Transverse colon (tissue), 4 donors: Measurements from ENCODE around the gene MAFF. TPM values are rescaled to one million over a fixed set of nuclear protein-coding genes. Genes with fewer than 3 reads are reported as not detected.

Experiments
- DNase-seq: peaks from one replicate; pipeline ENCODE4 v3.0.0-alpha.2; 2019
- H3K27ac ChIP-seq, 4 donors: fragments of 200-600 bp; sonication (generic); 2 replicates each; pipeline ENCODE4 v1.5.1; 2016 to 2018; ENCODE audit warnings: inconsistent platforms in 4 of 4
- H3K27me3 ChIP-seq: fragments of 200-600 bp; sonication (generic); 2 replicates; pipeline ENCODE4 v1.5.1; 2017; ENCODE audit warnings: inconsistent platforms
- H3K36me3 ChIP-seq, 4 donors: fragments of 200-600 bp; sonication (generic); 2 replicates each; pipeline ENCODE4 v1.5.1; 2017 to 2019; ENCODE audit warnings: inconsistent platforms in 4 of 4
- H3K4me1 ChIP-seq, 4 donors: fragments of 200-600 bp; sonication (generic); 2 replicates each; pipeline ENCODE4 v1.5.1; 2017 to 2020; ENCODE audit warnings: inconsistent platforms in 4 of 4
- H3K4me3 ChIP-seq, 4 donors: fragments of 200-600 bp; sonication (generic); 1 replicate in 1 of 4; 2 replicates in 3 of 4; pipeline versions ENCODE4 v1.5.1 to v1.6.1; 2017 to 2019; ENCODE audit warnings: inconsistent platforms in 4 of 4
- H3K9me3 ChIP-seq, 2 donors: fragments of 200-600 bp; sonication (generic); 2 replicates each; pipeline ENCODE4 v1.5.1; 2017 to 2019; ENCODE audit warnings: inconsistent platforms in 2 of 2
- EP300 ChIP-seq: sonication (generic); formaldehyde crosslinking; IDR thresholded peaks from one replicate; pipeline ENCODE4 v1.6.1; 2017; ENCODE audit warnings: antibody characterized with exemption, low read depth
- POLR2A ChIP-seq: fragments of 450-650 bp; IDR thresholded peaks from one replicate; pipeline ENCODE4 v1.6.1; 2016; ENCODE audit warnings: antibody characterized with exemption, mild to moderate bottlenecking, moderate library complexity
- POLR2AphosphoS5 ChIP-seq, 3 donors: sonication (generic); formaldehyde crosslinking; IDR thresholded peaks; one replicate each; pipeline ENCODE4 v1.6.1; 2016; ENCODE audit warnings: antibody characterized with exemption in 3 of 3
- WGBS, 2 donors: methylation state at CpG; one replicate each; pipeline ENCODE4 v1.1.5; 2018; ENCODE audit warnings: low coverage in 1 of 2; 5-methylcytosine and 5-hydroxymethylcytosine counted together
- in situ Hi-C, 4 donors: fragments of 200-750 bp; cut with MboI; loops; one replicate each; pipeline versions ENCODE4 v1.15.0 to v1.15.1; 2017; ENCODE audit warnings: low sequenced_read_pairs in 3 of 4, low pct_ligation_motif_present in 1 of 4, low pct_unique_long_range_greater_than_20kb in 1 of 4
- intact Hi-C: fragments of 100-400 bp; cut with DNase I; formaldehyde crosslinking; loops from one replicate; pipeline ENCODE4 v1.15.1; 2023; ENCODE audit warnings: low total_unique reads
- total RNA-seq, 4 donors: library from RNA; depleted of rRNA; stranded (reverse); fragments of >200 nt; gene quantifications; one replicate each; pipeline ENCODE4 v1.1.0, GENCODE V29; 2016
- TF ChIP-seq, protein P1 (sequence below), 5 experiments: fragments of 200-600 bp in 3 of 5; fragments of 450-650 bp in 2 of 5; sonication (generic) in 3 of 5; IDR thresholded peaks; 1 replicate in 2 of 5; 2 replicates in 3 of 5; pipeline ENCODE4 v1.5.1; 2016 to 2017; ENCODE audit warnings: antibody characterized with exemption in 5 of 5, inconsistent platforms in 3 of 5, mild to moderate bottlenecking in 2 of 5, moderate library complexity in 1 of 5

MAFF gene
- total RNA-seq, 4 donors from 2014 or later: 3.8 to 30.3 (median 22.0) TPM

DNA sequence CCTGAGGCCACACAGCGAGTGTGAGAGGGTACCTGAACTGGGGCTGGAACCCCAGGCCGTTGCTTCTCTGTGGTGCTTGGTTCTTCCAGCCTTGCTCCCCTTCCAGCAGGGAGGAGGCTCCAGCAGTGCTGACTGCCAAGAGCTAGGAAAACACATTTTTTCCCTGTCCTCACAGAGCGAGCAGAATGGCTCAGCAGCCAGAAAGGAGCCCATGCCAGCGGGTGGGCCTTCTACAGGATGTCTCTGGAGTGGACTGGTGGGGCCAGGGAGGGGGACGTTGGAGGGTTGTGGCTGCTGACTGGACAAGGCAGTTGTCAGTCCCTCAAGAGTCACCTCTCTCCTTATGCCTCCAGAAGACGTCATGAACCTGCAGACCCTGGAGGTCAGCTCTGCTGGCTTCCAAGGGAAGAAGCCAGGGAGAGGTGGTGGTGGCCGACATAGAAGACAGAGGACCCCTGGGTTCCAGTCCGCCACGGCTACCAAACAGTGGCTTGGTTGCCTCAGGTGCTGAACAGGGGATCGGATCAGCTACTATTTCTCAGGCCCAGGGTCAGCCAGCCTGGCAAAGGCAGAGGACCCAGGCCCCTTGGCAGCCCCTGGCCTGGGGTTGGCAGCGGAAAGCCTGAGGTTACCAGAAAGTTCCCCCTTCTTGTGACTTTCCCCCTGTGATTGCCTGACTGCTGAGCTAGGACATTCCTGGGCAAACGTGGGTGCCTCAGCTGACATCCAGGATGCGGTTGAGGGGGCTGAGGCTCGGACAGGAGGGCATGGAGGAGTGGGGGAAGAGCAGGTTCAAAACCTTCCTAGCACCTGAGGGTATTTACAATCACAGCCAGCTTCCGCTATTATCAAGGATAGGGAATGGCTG, 3.7 kb downstream of the MAFF start:
- DNase-seq: peak; percentile 66
- Histone ChIP-seq H3K9me3 (no peaks in the 10 kb centered on the region), H3K4me1 (peaks cover 10 to 39% (median 25%) of the 10 kb centered on the region in 4 donors), H3K27ac (peak overlapping the region; percentile 96 to 100 (median 99)), H3K4me3 (no peak overlapping the region), H3K27me3 (no peaks in the 10 kb centered on the region), H3K36me3 (no peaks in the 10 kb centered on the region)
- in situ Hi-C loops: no loop called here
- TF ChIP-seq, protein P1, sequence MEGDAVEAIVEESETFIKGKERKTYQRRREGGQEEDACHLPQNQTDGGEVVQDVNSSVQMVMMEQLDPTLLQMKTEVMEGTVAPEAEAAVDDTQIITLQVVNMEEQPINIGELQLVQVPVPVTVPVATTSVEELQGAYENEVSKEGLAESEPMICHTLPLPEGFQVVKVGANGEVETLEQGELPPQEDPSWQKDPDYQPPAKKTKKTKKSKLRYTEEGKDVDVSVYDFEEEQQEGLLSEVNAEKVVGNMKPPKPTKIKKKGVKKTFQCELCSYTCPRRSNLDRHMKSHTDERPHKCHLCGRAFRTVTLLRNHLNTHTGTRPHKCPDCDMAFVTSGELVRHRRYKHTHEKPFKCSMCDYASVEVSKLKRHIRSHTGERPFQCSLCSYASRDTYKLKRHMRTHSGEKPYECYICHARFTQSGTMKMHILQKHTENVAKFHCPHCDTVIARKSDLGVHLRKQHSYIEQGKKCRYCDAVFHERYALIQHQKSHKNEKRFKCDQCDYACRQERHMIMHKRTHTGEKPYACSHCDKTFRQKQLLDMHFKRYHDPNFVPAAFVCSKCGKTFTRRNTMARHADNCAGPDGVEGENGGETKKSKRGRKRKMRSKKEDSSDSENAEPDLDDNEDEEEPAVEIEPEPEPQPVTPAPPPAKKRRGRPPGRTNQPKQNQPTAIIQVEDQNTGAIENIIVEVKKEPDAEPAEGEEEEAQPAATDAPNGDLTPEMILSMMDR (IDR thresholded peaks at IDR 0.05): no peak
- TF ChIP-seq POLR2AphosphoS5 (IDR thresholded peaks at IDR 0.05): peak in 2 of 3 donors; percentile 31 to 37
- no peak for TF ChIP-seq POLR2A
- TF ChIP-seq EP300: no peak
- WGBS, 2 donors: 75% methylated on average over 15 of the region's 15 CpGs; no CpG with 5 or more reads in 1 of the 2 donors
- intact Hi-C loops: loop anchor here (10.0 kb wide), 1 partner anchor 69 kb away; the partner anchor contains the start of gene TMEM184B

DNA sequence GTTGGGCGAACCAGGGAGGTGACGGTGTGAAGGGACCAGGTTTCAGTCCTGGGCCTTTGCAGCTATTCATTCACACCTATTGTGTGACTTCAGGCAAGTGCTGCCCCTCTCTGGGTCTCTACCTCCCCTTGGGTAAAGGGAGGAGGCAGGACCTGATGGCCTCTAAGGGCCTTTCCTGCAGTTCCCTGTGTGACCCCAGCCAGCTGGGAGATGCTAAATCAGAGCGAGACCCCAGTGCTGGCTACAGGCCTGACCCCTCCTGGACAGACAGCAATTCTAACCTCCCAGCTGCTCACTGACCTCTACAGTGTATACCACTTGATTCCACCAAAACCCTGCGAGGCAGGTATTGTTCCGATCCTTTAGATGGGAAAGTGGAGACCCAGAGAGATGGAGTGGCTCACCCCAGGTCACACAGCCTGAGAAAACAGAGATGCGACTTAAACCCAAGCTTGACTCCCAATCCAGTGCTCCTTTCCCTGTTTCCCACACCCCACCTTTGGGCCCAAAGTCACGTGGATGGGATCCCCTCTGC, 6.2 kb downstream of the MAFF start:
- H3K27me3 ChIP-seq: no peaks in the 10 kb centered on the region
- intact Hi-C loops: loop anchor here (10.0 kb wide), 1 partner anchor 67 kb away; the partner anchor contains the start of gene TMEM184B
- H3K36me3 ChIP-seq: no peaks in the 10 kb centered on the region
- TF ChIP-seq EP300 (no peak), POLR2AphosphoS5 (IDR thresholded peaks at IDR 0.05) (no peak), POLR2A (no peak)
- TF ChIP-seq, protein P1 (IDR thresholded peaks at IDR 0.05): no peak
- H3K27ac ChIP-seq: no peak overlapping the region
- no peak for DNase-seq
- H3K4me3 ChIP-seq: no peak overlapping the region
- peaks cover 10 to 28% (median 20%) of the 10 kb centered on the region in 4 donors for H3K4me1 ChIP-seq
- no peaks in the 10 kb centered on the region for H3K9me3 ChIP-seq
- in situ Hi-C loops: no loop called here
- 89 to 95% methylated on average over 3 to 7 of the region's 7 CpGs for WGBS, 2 donors

DNA sequence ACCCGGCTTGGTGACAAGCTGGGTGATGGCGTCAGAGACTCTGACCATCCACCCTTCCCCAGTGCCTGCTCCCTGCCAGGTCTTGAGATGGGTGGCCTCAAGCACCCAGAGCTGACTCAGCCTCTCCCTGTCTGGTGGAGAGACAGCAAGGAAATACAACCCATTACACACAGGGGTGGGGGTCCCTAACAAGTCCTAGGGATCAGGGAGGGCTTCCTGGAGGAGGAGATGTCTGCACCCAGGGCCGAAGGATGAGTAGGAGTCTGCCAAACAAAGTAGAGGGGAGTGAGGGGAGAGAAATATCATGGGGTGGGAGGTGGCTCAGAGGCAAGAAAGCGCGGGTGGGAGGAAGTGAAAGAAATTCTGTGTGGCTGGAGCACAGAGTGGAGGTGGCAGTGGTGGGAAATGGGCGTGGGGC, 6.8 kb downstream of the MAFF start:
- H3K27ac ChIP-seq: no peak overlapping the region
- no peak for DNase-seq
- H3K4me1 ChIP-seq: peaks cover 11 to 22% (median 16%) of the 10 kb centered on the region in 4 donors
- intact Hi-C loops (loop anchor here (10.0 kb wide), 1 partner anchor 66 kb away; the partner anchor contains the start of gene TMEM184B), in situ Hi-C loops (no loop called here)
- no peak overlapping the region for H3K4me3 ChIP-seq
- H3K9me3 ChIP-seq: no peaks in the 10 kb centered on the region
- 60 to 72% methylated on average over 2 to 6 of the region's 6 CpGs for WGBS, 2 donors
- TF ChIP-seq EP300: no peak
- TF ChIP-seq, protein P1 (IDR thresholded peaks at IDR 0.05): no peak
- TF ChIP-seq POLR2A: no peak
- TF ChIP-seq POLR2AphosphoS5 (IDR thresholded peaks at IDR 0.05): no peak
- no peaks in the 10 kb centered on the region for H3K36me3 ChIP-seq
- H3K27me3 ChIP-seq: no peaks in the 10 kb centered on the region

DNA sequence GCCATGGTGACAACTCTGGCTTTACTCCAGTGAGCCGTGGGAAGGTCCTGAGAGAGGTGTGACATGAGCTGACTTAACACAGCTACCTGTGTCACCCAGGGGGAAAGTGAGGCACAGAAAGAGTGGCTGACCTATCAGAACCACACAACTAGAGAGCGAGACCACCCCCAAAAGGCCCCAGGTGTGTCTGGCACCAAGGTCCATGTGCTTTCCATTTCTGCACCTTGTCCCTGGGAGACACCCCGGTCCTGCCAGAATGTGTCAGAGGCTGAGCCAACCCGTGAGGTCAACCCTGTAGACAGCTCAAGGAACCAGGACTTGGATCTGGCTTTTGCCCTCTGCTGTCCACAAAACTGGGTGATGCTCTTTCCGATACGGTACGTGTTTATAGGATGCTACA, 9.8 kb downstream of the MAFF start:
- in situ Hi-C loops (no loop called here), intact Hi-C loops (no loop called here)
- no peak overlapping the region for H3K27ac ChIP-seq
- peaks cover 0 to 13% (median 10%) of the 10 kb centered on the region in 4 donors for H3K4me1 ChIP-seq
- no peaks in the 10 kb centered on the region for H3K9me3 ChIP-seq
- no peak overlapping the region for H3K4me3 ChIP-seq
- 95% methylated on average over 7 of the region's 7 CpGs; no CpG with 5 or more reads in 1 of the 2 donors for WGBS, 2 donors
- no peak for DNase-seq
- no peak for TF ChIP-seq EP300
- TF ChIP-seq POLR2A: no peak
- no peak for TF ChIP-seq POLR2AphosphoS5 (IDR thresholded peaks at IDR 0.05)
- TF ChIP-seq, protein P1 (IDR thresholded peaks at IDR 0.05): no peak
- no peaks in the 10 kb centered on the region for H3K27me3 ChIP-seq
- no peaks in the 10 kb centered on the region for H3K36me3 ChIP-seq
